GM12878 (cell line): Measurements from ENCODE around the gene USP15. TPM values are rescaled to one million over a fixed set of nuclear protein-coding genes. Genes with fewer than 3 reads are reported as not detected.

Experiments
- ATAC-seq: fragments of 200-7000 bp; cut with Tn5 transposase; 3 replicates; pipeline ENCODE4 v1.9.1; 2020; ENCODE audit warnings: mild to moderate bottlenecking, moderate library complexity
- Bru-seq: library from RNA; stranded (reverse); fragments of 400-500 nt; gene quantifications from one replicate; lab custom pipeline; 2021; lab: Mats Ljungman, UMichigan
- BruChase-seq, 2 experiments: library from RNA; stranded (reverse); fragments of 400-500 nt; gene quantifications; one replicate each; lab custom pipeline; 2021; lab: Mats Ljungman, UMichigan
- BruUV-seq: library from RNA; stranded (reverse); fragments of 400-500 nt; replicated peaks from 2 replicates; lab custom pipeline; 2021; lab: Mats Ljungman, UMichigan
- CTCF ChIA-PET: fragments of 300-600 bp; sonication (Branson Sonifier 250); formaldehyde crosslinking; extraction: SDS; loops from one replicate; lab custom pipeline; 2021; ENCODE audit warnings: inconsistent platforms; lab: Yijun Ruan, JAX
- POLR2A ChIA-PET: fragments of 350-600 bp; formaldehyde crosslinking; extraction: SDS; loops from one replicate; lab custom pipeline; 2021; ENCODE audit warnings: inconsistent platforms; lab: Charles Lee
- RAD21 ChIA-PET: fragments of 300-600 bp; sonication (Branson Sonifier 250); formaldehyde crosslinking; loops from one replicate; lab custom pipeline; 2023; ENCODE audit warnings: antibody characterized with exemption; ENCODE audit not compliant: unreplicated experiment; lab: Charles Lee
- SMC1A ChIA-PET: fragments of 300-600 bp; sonication (Branson Sonifier 250); formaldehyde crosslinking; loops from one replicate; lab custom pipeline; 2023; ENCODE audit not compliant: unreplicated experiment, uncharacterized antibody; lab: Charles Lee
- DNase-seq: peaks from one replicate; pipeline ENCODE4 v3.0.0-alpha.2; 2011; ENCODE audit warnings: low read depth, low spot score
- FAIRE-seq: peaks from 3 replicates; lab custom pipeline; 2011; peaks lifted over from hg19 to GRCh38; lab: Jason Lieb, UNC
- H2AFZ ChIP-seq: 2 replicates; pipeline ENCODE4 v1.6.0; 2011; ENCODE audit warnings: low read depth, low read length, control low read depth; ENCODE audit not compliant: control insufficient read depth
- H3K27ac ChIP-seq: 2 replicates; pipeline ENCODE4 v1.5.1; 2011; ENCODE audit warnings: control low read depth; ENCODE audit not compliant: control insufficient read depth, insufficient read depth
- H3K27me3 ChIP-seq, 2 experiments: replicated peaks in 1 of 2; 2 replicates each; pipeline versions ENCODE4 v1.6.0 to v1.6.1; 2011; ENCODE audit warnings: low read length in 1 of 2; ENCODE audit not compliant: control insufficient read depth in 2 of 2, insufficient read depth in 2 of 2
- H3K36me3 ChIP-seq, 2 experiments: 2 replicates each; pipeline ENCODE4 v1.5.1; 2011; ENCODE audit warnings: low read length in 1 of 2; ENCODE audit not compliant: control insufficient read depth in 2 of 2, insufficient read depth in 2 of 2
- H3K4me1 ChIP-seq: 2 replicates; pipeline ENCODE4 v1.6.1; 2011; ENCODE audit warnings: mild to moderate bottlenecking, low read length, moderate library complexity, mixed read lengths; ENCODE audit not compliant: control insufficient read depth, insufficient read depth
- H3K4me2 ChIP-seq: 2 replicates; pipeline ENCODE4 v1.6.0; 2011; ENCODE audit warnings: control low read depth; ENCODE audit not compliant: control insufficient read depth, insufficient read depth
- H3K4me3 ChIP-seq: fragments of 200-600 bp; sonication (generic); 2 replicates; pipeline ENCODE4 v1.5.1; 2016
- H3K79me2 ChIP-seq: 2 replicates; pipeline ENCODE4 v1.6.0; 2011; ENCODE audit warnings: low read length; ENCODE audit not compliant: control insufficient read depth, insufficient read depth
- H3K9ac ChIP-seq: 2 replicates; pipeline ENCODE4 v1.8.0; 2011; ENCODE audit warnings: low read length, control low read depth, mixed read lengths; ENCODE audit not compliant: control insufficient read depth, insufficient read depth
- H3K9me3 ChIP-seq: replicated peaks from 3 replicates; pipeline ENCODE4 v1.5.1; 2011; ENCODE audit warnings: mild to moderate bottlenecking, low read length; ENCODE audit not compliant: control insufficient read depth, insufficient read depth
- H4K20me1 ChIP-seq: 2 replicates; pipeline ENCODE4 v1.6.0; 2011; ENCODE audit not compliant: control insufficient read depth, insufficient read depth
- CBFB ChIP-seq: IDR thresholded peaks from 2 replicates; pipeline ENCODE4 v1.6.1; 2016; ENCODE audit warnings: antibody characterized with exemption, low read depth
- CBX3 ChIP-seq: fragments of 200-600 bp; sonication (generic); IDR thresholded peaks from 2 replicates; pipeline ENCODE4 v1.6.1; 2016; ENCODE audit warnings: low read depth, borderline replicate concordance
- E4F1 ChIP-seq: fragments of 450-650 bp; IDR thresholded peaks from 2 replicates; pipeline ENCODE4 v1.6.1; 2018; ENCODE audit warnings: borderline replicate concordance, mild to moderate bottlenecking; ENCODE audit not compliant: partially characterized antibody
- HDGF ChIP-seq: fragments of 450-650 bp; IDR thresholded peaks from 2 replicates; pipeline ENCODE4 v1.6.1; 2016; ENCODE audit warnings: antibody characterized with exemption
- IKZF2 ChIP-seq, 2 experiments: fragments of 450-650 bp; IDR thresholded peaks; 2 replicates each; pipeline ENCODE4 v1.6.1; 2017; ENCODE audit warnings: mild to moderate bottlenecking in 2 of 2, moderate library complexity in 2 of 2
- IRF4 ChIP-seq: IDR thresholded peaks from 2 replicates; pipeline ENCODE4 v1.6.1; 2011; ENCODE audit warnings: low read depth, low read length
- NFXL1 ChIP-seq: fragments of 450-650 bp; IDR thresholded peaks from 2 replicates; pipeline ENCODE4 v1.6.1; 2017; ENCODE audit warnings: antibody characterized with exemption, mild to moderate bottlenecking, borderline replicate concordance
- NRF1 ChIP-seq: conservative IDR thresholded peaks from 2 replicates; pipeline ENCODE4 v1.6.1; 2011; ENCODE audit warnings: mild to moderate bottlenecking, low read depth, low read length, improper control_type of control experiment
- POLR2A ChIP-seq: IDR thresholded peaks from 2 replicates; pipeline ENCODE4 v1.6.1; 2011; ENCODE audit warnings: low read depth, mild to moderate bottlenecking, low read length
- TCF3 ChIP-seq: IDR thresholded peaks from 2 replicates; pipeline ENCODE4 v1.6.1; 2012; ENCODE audit warnings: low read depth, mild to moderate bottlenecking, low read length, borderline replicate concordance; ENCODE audit not compliant: insufficient read depth
- ZNF217 ChIP-seq: fragments of 450-650 bp; IDR thresholded peaks from 2 replicates; pipeline ENCODE4 v1.6.1; 2017; ENCODE audit warnings: antibody characterized with exemption, mild to moderate bottlenecking
- WGBS: methylation state at CpG from one replicate; pipeline ENCODE4 v1.1.6; 2016; ENCODE audit warnings: low lambda C conversion rate; ENCODE audit not compliant: insufficient replicate concordance, insufficient coverage; ENCODE audit errors: missing lambda C conversion rate; 5-methylcytosine and 5-hydroxymethylcytosine counted together
- in situ Hi-C: fragments of 300-500 bp; cut with MboI; formaldehyde crosslinking; loops from 9 replicates; pipeline ENCODE4 v1.14.3; 2018; ENCODE audit warnings: mixed read lengths
- intact Hi-C: fragments of 100-400 bp; cut with micrococcal nuclease; formaldehyde crosslinking; loops from one replicate; pipeline ENCODE4 v1.14.2; 2022; ENCODE audit not compliant: unreplicated experiment
- long read RNA-seq, 2 experiments: library from polyadenylated mRNA; unstranded; transcript quantifications; one replicate each; pipeline ENCODE4 v2.0.0, GENCODE V29; 2019 to 2020
- polyA minus RNA-seq, 3 experiments: library from RNA; depleted of rRNA, polyadenylated mRNA; stranded (reverse); fragments of >200 nt; gene quantifications; 2 replicates each; pipeline ENCODE4 v1.2.3, GENCODE V29; 2011
- polyA plus RNA-seq, 11 experiments: library from polyadenylated mRNA; depleted of rRNA in 4 of 11; unstranded in 6 of 11; stranded (reverse) in 5 of 11; fragments of >200 nt; fragmentation: Nextera tagmentation in 4 of 11; fragmentation: Illumina TruSeq in 1 of 11; extraction: Ambion mirVana in 4 of 11; extraction: Trizol in 1 of 11; gene quantifications; 1 replicate in 1 of 11; 2 replicates in 10 of 11; pipeline versions ENCODE4 v1.2.1 to v1.2.3, GENCODE V29; 2011 to 2016; ENCODE audit warnings: inconsistent platforms in 2 of 11, missing spikeins in 2 of 11, low read depth in 1 of 11
- total RNA-seq, 4 experiments: library from RNA; depleted of rRNA in 3 of 4; stranded (reverse); fragments of >200 nt in 3 of 4; fragmentation: Illumina TruSeq in 1 of 4; extraction: Trizol in 1 of 4; gene quantifications; 2 replicates each; pipeline versions ENCODE4 v1.2.1 to v1.2.3, GENCODE V29; 2013 to 2021
- TF ChIP-seq, protein P1 (sequence below): fragments of 450-650 bp; formaldehyde crosslinking; IDR thresholded peaks from 2 replicates; pipeline ENCODE4 v1.4.0; 2020; ENCODE audit warnings: mild to moderate bottlenecking, moderate library complexity

Gene USP15
- 366 and 383 TPM in 2 replicates for total RNA-seq (2013; cell fraction: nucleolus; rRNA removed)
- total RNA-seq (2014; rRNA removed) = 71.4 and 91.5 TPM in 2 replicates
- total RNA-seq (2014; rRNA removed; fragmentation: Illumina TruSeq; extraction: Trizol) = 94.0 and 95.5 TPM in 2 replicates
- 84.8 and 85.1 TPM in 2 replicates for total RNA-seq (2021)
- polyA plus RNA-seq (2011; ENCODE audit: low read depth) = 22.0 TPM
- 91.3 and 136 TPM in 2 replicates for polyA plus RNA-seq (2011; rRNA removed)
- 27.6 and 30.7 TPM in 2 replicates for polyA plus RNA-seq (2011; cell fraction: cytosol; rRNA removed)
- 135 and 186 TPM in 2 replicates for polyA plus RNA-seq (2011; cell fraction: nucleus; rRNA removed)
- 45.7 and 49.5 TPM in 2 replicates for polyA plus RNA-seq (2012)
- polyA plus RNA-seq (2014; fragmentation: Illumina TruSeq; extraction: Trizol) = 87.2 and 116 TPM in 2 replicates
- polyA plus RNA-seq (2014; fragmentation: Nextera tagmentation; extraction: Ambion mirVana) = 100 to 1,000 TPM in 1 of 2 experiments, 10 to 100 TPM in 1; 89.1 to 101 TPM
- 57.6 and 59.8 TPM in 2 replicates for polyA plus RNA-seq (2014; rRNA removed)
- polyA plus RNA-seq (2016; fragmentation: Nextera tagmentation; extraction: Ambion mirVana) = 10 to 100 TPM; 95.5 to 96.5 TPM
- 107 and 196 TPM in 2 replicates for polyA minus RNA-seq (2011; rRNA and poly(A)+ RNA removed)
- polyA minus RNA-seq (2011; cell fraction: cytosol; rRNA and poly(A)+ RNA removed) = 19.4 and 22.5 TPM in 2 replicates
- 248 and 344 TPM in 2 replicates for polyA minus RNA-seq (2011; cell fraction: nucleus; rRNA and poly(A)+ RNA removed)
- percentile 94 among the genes with signal in this experiment for Bru-seq, nascent RNA
- percentile 77 among the genes with signal in this experiment for BruChase-seq, experiment 1, labeled RNA remaining after a 6-hour chase
- BruChase-seq, experiment 2, labeled RNA remaining after a 2-hour chase = percentile 86 among the genes with signal in this experiment
- long read RNA-seq, experiment 1, full-length matches to known transcripts = 32 of 42 reads
- long read RNA-seq, experiment 1, partial matches to known transcripts = 6 of 42 reads
- long read RNA-seq, experiment 1, other reads (novel, unspliced or antisense) = 4 of 42 reads
- long read RNA-seq, experiment 2, full-length matches to known transcripts = 112 of 192 reads
- long read RNA-seq, experiment 2, partial matches to known transcripts = 65 of 192 reads
- long read RNA-seq, experiment 2, other reads (novel, unspliced or antisense) = 15 of 192 reads

DNA sequence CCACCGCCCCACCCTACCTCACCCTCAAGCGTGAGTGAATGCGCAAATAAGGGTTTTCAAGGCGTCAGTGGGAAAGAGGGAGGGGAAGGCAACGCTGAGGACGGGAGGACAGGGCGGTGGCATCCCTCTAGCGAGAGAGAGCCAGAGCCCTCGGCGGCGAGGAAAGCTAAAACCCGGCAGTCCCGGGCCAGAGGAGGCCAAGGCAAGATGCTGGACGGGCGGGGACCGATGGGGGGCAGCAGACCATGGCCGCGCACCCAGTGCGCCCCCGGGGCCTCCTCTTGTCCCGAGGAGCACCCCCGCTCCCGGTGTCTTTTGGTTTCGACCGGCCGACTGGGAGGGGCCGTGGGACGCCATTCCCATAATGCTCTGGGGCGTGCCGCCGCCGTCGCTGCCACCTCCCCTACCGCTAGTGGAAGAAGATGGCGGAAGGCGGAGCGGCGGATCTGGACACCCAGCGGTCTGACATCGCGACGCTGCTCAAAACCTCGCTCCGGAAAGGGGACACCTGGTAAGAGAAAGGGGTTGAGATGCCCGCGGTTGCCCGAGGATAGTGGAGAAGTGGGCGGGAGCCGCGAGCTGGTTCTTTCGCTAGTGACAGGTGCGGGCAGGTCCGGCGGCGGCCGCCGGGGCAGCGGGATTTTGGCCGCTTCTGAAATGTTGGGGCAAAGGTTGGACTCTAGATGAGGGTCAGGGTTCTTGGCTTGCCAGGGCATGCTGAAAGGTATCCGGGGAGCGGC is at the start of gene USP15:
Gene USP15, plus strand, starts transcription at position 412 of the 740 bp plus-strand sequence. Its CDS starts 11 bp downstream, at position 423.
- Histone ChIP-seq H3K4me1 (peaks cover 8% of the 10 kb centered on the region), H2AFZ (peak within 1 kb of the TSS; percentile 96), H3K27me3 (no peaks in the 10 kb centered on the region), H4K20me1 (no peaks in the 10 kb centered on the region), H3K36me3 (no peaks in the 10 kb centered on the region), H3K79me2 (peaks cover 59% of the 10 kb centered on the region), H3K9me3 (no peaks in the 10 kb centered on the region), H3K27ac (peak within 1 kb of the TSS; percentile 90), H3K4me2 (peak within 1 kb of the TSS; percentile 80), H3K4me3 (peak within 1 kb of the TSS; percentile 99), H3K9ac (peak within 1 kb of the TSS; percentile 92)
- no TSS peak for BruUV-seq
- intact Hi-C loops = loop anchor here (2.0 to 10.0 kb wide), 4 partner anchors 42 to 545 kb away; no protein-coding TSS in a partner anchor
- in situ Hi-C loops = no loop called here
- ChIA-PET RAD21 (interaction anchor here (0.9 to 1.7 kb wide), 4 partner anchors 9 to 281 kb away, joined by 3 to 6 read pairs (median 3); no protein-coding TSS in a partner anchor), SMC1A (interaction anchor here (1.3 to 3.3 kb wide), 2 partner anchors 9 to 75 kb away, joined by 3 to 8 read pairs; no protein-coding TSS in a partner anchor), POLR2A (interaction anchor here (1.2 to 1.4 kb wide), 2 partner anchors 8 to 9 kb away, joined by 4 to 6 read pairs; no protein-coding TSS in a partner anchor), CTCF (interaction anchor here (0.6 to 1.4 kb wide), 4 partner anchors 9 to 538 kb away, joined by 3 to 6 read pairs (median 3); no protein-coding TSS in a partner anchor)
- under 1% methylated on average over 56 of the region's 61 CpGs for WGBS
- DNase-seq (peak; percentile 73), FAIRE-seq (peak; percentile 80), ATAC-seq (peak; percentile 85)
- no peak for TF ChIP-seq NFXL1
- TF ChIP-seq, protein P1, sequence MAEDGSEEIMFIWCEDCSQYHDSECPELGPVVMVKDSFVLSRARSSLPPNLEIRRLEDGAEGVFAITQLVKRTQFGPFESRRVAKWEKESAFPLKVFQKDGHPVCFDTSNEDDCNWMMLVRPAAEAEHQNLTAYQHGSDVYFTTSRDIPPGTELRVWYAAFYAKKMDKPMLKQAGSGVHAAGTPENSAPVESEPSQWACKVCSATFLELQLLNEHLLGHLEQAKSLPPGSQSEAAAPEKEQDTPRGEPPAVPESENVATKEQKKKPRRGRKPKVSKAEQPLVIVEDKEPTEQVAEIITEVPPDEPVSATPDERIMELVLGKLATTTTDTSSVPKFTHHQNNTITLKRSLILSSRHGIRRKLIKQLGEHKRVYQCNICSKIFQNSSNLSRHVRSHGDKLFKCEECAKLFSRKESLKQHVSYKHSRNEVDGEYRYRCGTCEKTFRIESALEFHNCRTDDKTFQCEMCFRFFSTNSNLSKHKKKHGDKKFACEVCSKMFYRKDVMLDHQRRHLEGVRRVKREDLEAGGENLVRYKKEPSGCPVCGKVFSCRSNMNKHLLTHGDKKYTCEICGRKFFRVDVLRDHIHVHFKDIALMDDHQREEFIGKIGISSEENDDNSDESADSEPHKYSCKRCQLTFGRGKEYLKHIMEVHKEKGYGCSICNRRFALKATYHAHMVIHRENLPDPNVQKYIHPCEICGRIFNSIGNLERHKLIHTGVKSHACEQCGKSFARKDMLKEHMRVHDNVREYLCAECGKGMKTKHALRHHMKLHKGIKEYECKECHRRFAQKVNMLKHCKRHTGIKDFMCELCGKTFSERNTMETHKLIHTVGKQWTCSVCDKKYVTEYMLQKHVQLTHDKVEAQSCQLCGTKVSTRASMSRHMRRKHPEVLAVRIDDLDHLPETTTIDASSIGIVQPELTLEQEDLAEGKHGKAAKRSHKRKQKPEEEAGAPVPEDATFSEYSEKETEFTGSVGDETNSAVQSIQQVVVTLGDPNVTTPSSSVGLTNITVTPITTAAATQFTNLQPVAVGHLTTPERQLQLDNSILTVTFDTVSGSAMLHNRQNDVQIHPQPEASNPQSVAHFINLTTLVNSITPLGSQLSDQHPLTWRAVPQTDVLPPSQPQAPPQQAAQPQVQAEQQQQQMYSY (CRISPR knock-in tag) = no peak
- TF ChIP-seq NRF1 = no peak
- TF ChIP-seq TCF3 = 0 out of 2 replicates have a peak, but pooled peaks have one; percentile 38
- peak; percentile 54 to 74; a peak in 3 of 4 replicates for TF ChIP-seq IKZF2 (IDR thresholded peaks at IDR 0.05)
- peak; percentile 88 for TF ChIP-seq HDGF
- no peak for TF ChIP-seq E4F1
- TF ChIP-seq IRF4 = peak; percentile 69; the same call in 1 of the 2 replicates
- TF ChIP-seq POLR2A = peak; percentile 96
- TF ChIP-seq CBFB = peak; percentile 70; the same call in 1 of the 2 replicates
- TF ChIP-seq CBX3 = no peak
- TF ChIP-seq ZNF217 = no peak
